Gastrocnemius medialis (tissue), 4 donors: ENCODE data around the gene PRDM10. TPM values are rescaled to one million over a fixed set of nuclear protein-coding genes. Genes with fewer than 3 reads are reported as not detected.

Source experiments
- ATAC-seq, 2 donors: fragments of 150-250 bp; one replicate each; pipeline ENCODE4 v1.9.1; 2016
- DNase-seq, 2 donors: peaks; one replicate each; pipeline ENCODE4 v3.0.0-alpha.2; 2019
- H3K27ac ChIP-seq, 4 donors: fragments of 200-600 bp; sonication (generic); 1 replicate in 1 of 4; 2 replicates in 3 of 4; pipeline ENCODE4 v1.5.1; 2016 to 2018; ENCODE audit warnings: mild to moderate bottlenecking in 2 of 4, moderate library complexity in 1 of 4
- H3K27me3 ChIP-seq, 3 donors: fragments of 200-600 bp; sonication (generic) in 2 of 3; 1 replicate in 1 of 3; 2 replicates in 2 of 3; pipeline versions ENCODE4 v1.5.1 to v1.6.0; 2016 to 2019; ENCODE audit warnings: mild to moderate bottlenecking in 1 of 3, moderate library complexity in 1 of 3
- H3K36me3 ChIP-seq, 2 donors: fragments of 200-600 bp; sonication (generic) in 1 of 2; one replicate each; pipeline ENCODE4 v1.5.1; 2017 to 2018
- H3K4me1 ChIP-seq, 2 donors: fragments of 200-600 bp; sonication (generic) in 1 of 2; one replicate each; pipeline ENCODE4 v1.5.1; 2016 to 2017; ENCODE audit warnings: mild to moderate bottlenecking in 2 of 2
- H3K4me3 ChIP-seq, 4 donors: fragments of 200-600 bp; sonication (generic) in 3 of 4; 1 replicate in 1 of 4; 2 replicates in 3 of 4; pipeline ENCODE4 v1.5.1; 2016 to 2019; ENCODE audit warnings: mild to moderate bottlenecking in 2 of 4
- H3K9me3 ChIP-seq, 3 donors: fragments of 200-600 bp; sonication (generic) in 2 of 3; 1 replicate in 1 of 3; 2 replicates in 2 of 3; pipeline ENCODE4 v1.5.1; 2016 to 2019
- POLR2A ChIP-seq, 2 donors: fragments of 450-650 bp; IDR thresholded peaks; one replicate each; pipeline ENCODE4 v1.6.1; 2017; ENCODE audit warnings: antibody characterized with exemption in 2 of 2, mild to moderate bottlenecking in 2 of 2, moderate library complexity in 2 of 2
- in situ Hi-C, 4 donors: fragments of 200-750 bp; cut with MboI; loops; one replicate each; pipeline versions ENCODE4 v1.15.0 to v1.8.0; 2017; ENCODE audit warnings: low sequenced_read_pairs in 4 of 4
- intact Hi-C: fragments of 100-400 bp; cut with DNase I; formaldehyde crosslinking; loops from one replicate; pipeline ENCODE4 v1.15.1; 2023; ENCODE audit warnings: low total_unique reads
- total RNA-seq, 4 donors: library from RNA; depleted of rRNA; stranded (reverse); fragments of >200 nt; gene quantifications; one replicate each; pipeline versions ENCODE4 v1.1.0 to v1.2.3, GENCODE V29; 2016
- TF ChIP-seq, protein P1 (sequence below), 5 experiments: fragments of 450-650 bp in 3 of 5; fragments of 200-600 bp in 2 of 5; sonication (generic) in 2 of 5; IDR thresholded peaks in 4 of 5; conservative IDR thresholded peaks in 1 of 5; 1 replicate in 4 of 5; 2 replicates in 1 of 5; pipeline ENCODE4 v1.5.1; 2016 to 2019; ENCODE audit warnings: antibody characterized with exemption in 5 of 5, mild to moderate bottlenecking in 3 of 5, moderate library complexity in 3 of 5

Gene PRDM10
- total RNA-seq, 4 donors from 2014 or later: 3.3 to 10.9 (median 9.0) TPM

DNA sequence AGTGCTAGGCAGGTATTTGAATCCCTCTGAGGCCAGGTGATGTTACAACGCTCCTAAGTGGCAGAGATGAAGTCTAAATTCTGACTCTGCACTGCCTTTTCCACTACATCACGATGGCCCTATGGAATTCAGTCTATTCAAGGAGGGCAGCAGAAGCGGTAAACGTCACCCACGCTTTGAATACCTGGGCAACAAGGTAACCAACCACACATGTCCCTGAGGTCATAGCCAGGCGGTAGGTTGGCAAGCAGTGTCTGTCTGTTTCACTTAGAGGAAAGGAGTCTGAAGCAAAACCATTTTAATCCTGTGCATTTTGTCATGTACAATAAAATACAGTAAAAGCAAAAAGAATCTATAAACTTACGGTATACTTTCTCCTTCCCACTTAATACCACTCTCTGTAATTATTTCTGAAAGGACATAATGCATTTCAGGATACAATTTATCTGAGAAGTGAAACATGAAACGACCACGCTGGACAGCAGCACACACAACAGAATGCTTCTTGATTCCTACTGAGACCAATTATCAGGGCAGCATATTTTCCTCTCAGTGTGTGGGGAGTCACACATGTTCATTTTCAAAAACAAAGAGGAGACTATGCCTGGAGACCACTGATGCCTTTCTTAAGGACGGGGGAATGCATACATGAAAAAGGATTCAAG is 51.3 kb downstream of the PRDM10 start:
- H3K9me3 ChIP-seq: no peaks in the 10 kb centered on the region
- H3K4me3 ChIP-seq: no peak overlapping the region
- H3K27ac ChIP-seq: no peak overlapping the region
- DNase-seq (no peak), ATAC-seq (no peak)
- in situ Hi-C loops (no loop called here), intact Hi-C loops (no loop called here)
- no peaks in the 10 kb centered on the region for H3K4me1 ChIP-seq
- peaks cover 0 to 13% of the 10 kb centered on the region in 2 donors for H3K36me3 ChIP-seq
- H3K27me3 ChIP-seq: no peaks in the 10 kb centered on the region
- TF ChIP-seq, protein P1, sequence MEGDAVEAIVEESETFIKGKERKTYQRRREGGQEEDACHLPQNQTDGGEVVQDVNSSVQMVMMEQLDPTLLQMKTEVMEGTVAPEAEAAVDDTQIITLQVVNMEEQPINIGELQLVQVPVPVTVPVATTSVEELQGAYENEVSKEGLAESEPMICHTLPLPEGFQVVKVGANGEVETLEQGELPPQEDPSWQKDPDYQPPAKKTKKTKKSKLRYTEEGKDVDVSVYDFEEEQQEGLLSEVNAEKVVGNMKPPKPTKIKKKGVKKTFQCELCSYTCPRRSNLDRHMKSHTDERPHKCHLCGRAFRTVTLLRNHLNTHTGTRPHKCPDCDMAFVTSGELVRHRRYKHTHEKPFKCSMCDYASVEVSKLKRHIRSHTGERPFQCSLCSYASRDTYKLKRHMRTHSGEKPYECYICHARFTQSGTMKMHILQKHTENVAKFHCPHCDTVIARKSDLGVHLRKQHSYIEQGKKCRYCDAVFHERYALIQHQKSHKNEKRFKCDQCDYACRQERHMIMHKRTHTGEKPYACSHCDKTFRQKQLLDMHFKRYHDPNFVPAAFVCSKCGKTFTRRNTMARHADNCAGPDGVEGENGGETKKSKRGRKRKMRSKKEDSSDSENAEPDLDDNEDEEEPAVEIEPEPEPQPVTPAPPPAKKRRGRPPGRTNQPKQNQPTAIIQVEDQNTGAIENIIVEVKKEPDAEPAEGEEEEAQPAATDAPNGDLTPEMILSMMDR (IDR thresholded peaks at IDR 0.05 in 4 of 5, conservative IDR thresholded peaks at IDR 0.05 in 1 of 5): no peak
- no peak for TF ChIP-seq POLR2A (IDR thresholded peaks at IDR 0.05)

GRCh38 chr11:129950101-129951091 is 52.2 kb downstream of the PRDM10 start:
- Histone ChIP-seq H3K36me3 (peaks cover 0 to 9% of the 10 kb centered on the region in 2 donors), H3K9me3 (no peaks in the 10 kb centered on the region), H3K4me3 (no peak overlapping the region), H3K27me3 (no peaks in the 10 kb centered on the region), H3K27ac (no peak overlapping the region), H3K4me1 (no peaks in the 10 kb centered on the region)
- in situ Hi-C loops (no loop called here), intact Hi-C loops (no loop called here)
- no peak for TF ChIP-seq POLR2A (IDR thresholded peaks at IDR 0.05)
- TF ChIP-seq, protein P1 (IDR thresholded peaks at IDR 0.05 in 4 of 5, conservative IDR thresholded peaks at IDR 0.05 in 1 of 5): no peak
- ATAC-seq (peak in 1 of 2 donors; percentile 33), DNase-seq (peak in 1 of 2 donors; percentile 33)

GRCh38 chr11:129948926-129949466 is 53.6 kb downstream of the PRDM10 start:
- Histone ChIP-seq H3K4me1 (no peaks in the 10 kb centered on the region), H3K27me3 (no peaks in the 10 kb centered on the region), H3K4me3 (no peak overlapping the region), H3K27ac (no peak overlapping the region), H3K36me3 (peaks cover 0 to 19% of the 10 kb centered on the region in 2 donors), H3K9me3 (no peaks in the 10 kb centered on the region)
- TF ChIP-seq, protein P1 (IDR thresholded peaks at IDR 0.05 in 4 of 5, conservative IDR thresholded peaks at IDR 0.05 in 1 of 5): no peak
- no peak for TF ChIP-seq POLR2A (IDR thresholded peaks at IDR 0.05)
- DNase-seq (no peak), ATAC-seq (no peak)
- intact Hi-C loops: no loop called here
- in situ Hi-C loops: no loop called here

GRCh38 chr11:129947474-129947873 is 55.2 kb downstream of the PRDM10 start:
- H3K4me3 ChIP-seq: no peak overlapping the region
- H3K27me3 ChIP-seq: no peaks in the 10 kb centered on the region
- in situ Hi-C loops (no loop called here), intact Hi-C loops (no loop called here)
- ATAC-seq (no peak), DNase-seq (no peak)
- no peaks in the 10 kb centered on the region for H3K4me1 ChIP-seq
- H3K9me3 ChIP-seq: no peaks in the 10 kb centered on the region
- TF ChIP-seq, protein P1 (IDR thresholded peaks at IDR 0.05 in 4 of 5, conservative IDR thresholded peaks at IDR 0.05 in 1 of 5): no peak
- no peak for TF ChIP-seq POLR2A (IDR thresholded peaks at IDR 0.05)
- H3K27ac ChIP-seq: no peak overlapping the region
- peaks cover 0 to 31% of the 10 kb centered on the region in 2 donors for H3K36me3 ChIP-seq
